Measurements from ENCODE around the gene PPFIA4. TPM values are rescaled to one million over a fixed set of nuclear protein-coding genes. Genes with fewer than 3 reads are reported as not detected.
A peak's percentile ranks its signal among the peaks of the same experiment; 100 is the strongest.
"Not testable (repeated sequence)": the region's sequence is repeated elsewhere in the genome, so short reads cannot be mapped to it uniquely, and the experiment has no call there.

PPFIA4 gene
- total RNA-seq, 1 experiment from 2014 or later, result 10.8 TPM

GRCh38 chr1:202982715-202983430 lies 43.4 kb upstream of the PPFIA4 start:
- BruUV-seq (replicated peaks), result no TSS peak
- peak; percentile 83 for ATAC-seq

GRCh38 chr1:202986120-202986519 lies 40.2 kb upstream of the PPFIA4 start:
- H3K4me1 ChIP-seq (ENCODE audit: control insufficient read depth in 1 of 2, insufficient read depth in 2 of 2, low read length in 2 of 2); H3K4me3 ChIP-seq (replicated peaks in 1 of 2; ENCODE audit: low read depth in 1 of 2, low read length in 2 of 2); intact Hi-C loops (cut with micrococcal nuclease); H3K4me2 ChIP-seq (ENCODE audit: low read length); H3K9ac ChIP-seq (ENCODE audit: low read length); DNase-seq (ENCODE audit: low read depth, low spot score); H3K9me3 ChIP-seq (ENCODE audit: control insufficient read depth in 1 of 2, insufficient read depth in 1 of 2, low read depth in 1 of 2, low read length in 2 of 2); H3K27ac ChIP-seq (ENCODE audit: low read depth, low read length); BruUV-seq (replicated peaks); ATAC-seq; H3K9me2 ChIP-seq (ENCODE audit: insufficient read depth); H4K20me1 ChIP-seq (ENCODE audit: insufficient read depth); CTCF ChIA-PET; H2AFZ ChIP-seq (ENCODE audit: low read depth, low read length, poor library complexity, severe bottlenecking); H3K79me2 ChIP-seq (ENCODE audit: insufficient read depth, low read length); H3K27me3 ChIP-seq (ENCODE audit: insufficient read depth, low read length); POLR2A ChIA-PET; H3K36me3 ChIP-seq (ENCODE audit: control insufficient read depth in 1 of 2, insufficient read depth in 2 of 2, low read length in 2 of 2): not testable (repeated sequence)
- RAD21 ChIA-PET (ENCODE audit: low non-redundant PET in 1 of 2, low total read pairs in 2 of 2, uncharacterized antibody in 2 of 2, unreplicated experiment in 2 of 2), result interaction anchor here in 1 of 2 experiments (0.7 kb wide), 1 partner anchor 40 kb away, joined by 5 read pairs; no protein-coding TSS in a partner anchor

More at GRCh38 chr1:202982715-202983430, 43.4 kb upstream of the PPFIA4 start:
- H3K4me3 ChIP-seq (replicated peaks in 1 of 2; ENCODE audit: low read depth in 1 of 2, low read length in 2 of 2), result no peak overlapping the region
- CTCF ChIA-PET, result no interaction called here
- H3K4me2 ChIP-seq (ENCODE audit: low read length), result peak overlapping the region; percentile 33; the same call in 1 of the 2 replicates
- TF ChIP-seq, protein P1, sequence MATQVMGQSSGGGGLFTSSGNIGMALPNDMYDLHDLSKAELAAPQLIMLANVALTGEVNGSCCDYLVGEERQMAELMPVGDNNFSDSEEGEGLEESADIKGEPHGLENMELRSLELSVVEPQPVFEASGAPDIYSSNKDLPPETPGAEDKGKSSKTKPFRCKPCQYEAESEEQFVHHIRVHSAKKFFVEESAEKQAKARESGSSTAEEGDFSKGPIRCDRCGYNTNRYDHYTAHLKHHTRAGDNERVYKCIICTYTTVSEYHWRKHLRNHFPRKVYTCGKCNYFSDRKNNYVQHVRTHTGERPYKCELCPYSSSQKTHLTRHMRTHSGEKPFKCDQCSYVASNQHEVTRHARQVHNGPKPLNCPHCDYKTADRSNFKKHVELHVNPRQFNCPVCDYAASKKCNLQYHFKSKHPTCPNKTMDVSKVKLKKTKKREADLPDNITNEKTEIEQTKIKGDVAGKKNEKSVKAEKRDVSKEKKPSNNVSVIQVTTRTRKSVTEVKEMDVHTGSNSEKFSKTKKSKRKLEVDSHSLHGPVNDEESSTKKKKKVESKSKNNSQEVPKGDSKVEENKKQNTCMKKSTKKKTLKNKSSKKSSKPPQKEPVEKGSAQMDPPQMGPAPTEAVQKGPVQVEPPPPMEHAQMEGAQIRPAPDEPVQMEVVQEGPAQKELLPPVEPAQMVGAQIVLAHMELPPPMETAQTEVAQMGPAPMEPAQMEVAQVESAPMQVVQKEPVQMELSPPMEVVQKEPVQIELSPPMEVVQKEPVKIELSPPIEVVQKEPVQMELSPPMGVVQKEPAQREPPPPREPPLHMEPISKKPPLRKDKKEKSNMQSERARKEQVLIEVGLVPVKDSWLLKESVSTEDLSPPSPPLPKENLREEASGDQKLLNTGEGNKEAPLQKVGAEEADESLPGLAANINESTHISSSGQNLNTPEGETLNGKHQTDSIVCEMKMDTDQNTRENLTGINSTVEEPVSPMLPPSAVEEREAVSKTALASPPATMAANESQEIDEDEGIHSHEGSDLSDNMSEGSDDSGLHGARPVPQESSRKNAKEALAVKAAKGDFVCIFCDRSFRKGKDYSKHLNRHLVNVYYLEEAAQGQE (IDR thresholded peaks at IDR 0.05; ENCODE audit: low read depth), result no peak
- TF ChIP-seq FOSL1 (IDR thresholded peaks at IDR 0.05; ENCODE audit: low read depth), result peak; percentile 39; the same call in 1 of the 2 replicates
- peak; percentile 59 for TF ChIP-seq CBX3 (IDR thresholded peaks at IDR 0.05; ENCODE audit: low read depth)
- POLR2A ChIA-PET, result no interaction called here
- intact Hi-C loops (cut with micrococcal nuclease), result no loop called here
- H3K79me2 ChIP-seq (ENCODE audit: insufficient read depth, low read length), result no peaks in the 10 kb centered on the region
- no peaks in the 10 kb centered on the region for H3K9me3 ChIP-seq (ENCODE audit: control insufficient read depth in 1 of 2, insufficient read depth in 1 of 2, low read depth in 1 of 2, low read length in 2 of 2)
- H3K27ac ChIP-seq (ENCODE audit: low read depth, low read length), result no peak overlapping the region
- H3K4me1 ChIP-seq (ENCODE audit: control insufficient read depth in 1 of 2, insufficient read depth in 2 of 2, low read length in 2 of 2), result peaks cover 4 to 8% of the 10 kb centered on the region in 2 experiments; a peak in 3 of 4 replicates
- no peaks in the 10 kb centered on the region for H4K20me1 ChIP-seq (ENCODE audit: insufficient read depth)
- RAD21 ChIA-PET (ENCODE audit: low non-redundant PET in 1 of 2, low total read pairs in 2 of 2, uncharacterized antibody in 2 of 2, unreplicated experiment in 2 of 2), result no interaction called here
- H2AFZ ChIP-seq (ENCODE audit: low read depth, low read length, poor library complexity, severe bottlenecking), result peak overlapping the region; percentile 91
- H3K9me2 ChIP-seq (ENCODE audit: insufficient read depth), result no peaks in the 10 kb centered on the region
- no peaks in the 10 kb centered on the region; the same call in 1 of the 2 replicates for H3K27me3 ChIP-seq (ENCODE audit: insufficient read depth, low read length)
- no peaks in the 10 kb centered on the region for H3K36me3 ChIP-seq (ENCODE audit: control insufficient read depth in 1 of 2, insufficient read depth in 2 of 2, low read length in 2 of 2)
- no peak for DNase-seq (ENCODE audit: low read depth, low spot score)
- H3K9ac ChIP-seq (ENCODE audit: low read length), result no peak overlapping the region

Measured in HCT116 (cell line).